ENCODE data around the gene IL11.
"Not testable (repeated sequence)": the region's sequence is repeated elsewhere in the genome, so short reads cannot be mapped to it uniquely, and the experiment has no call there.

IL11 gene

DNA sequence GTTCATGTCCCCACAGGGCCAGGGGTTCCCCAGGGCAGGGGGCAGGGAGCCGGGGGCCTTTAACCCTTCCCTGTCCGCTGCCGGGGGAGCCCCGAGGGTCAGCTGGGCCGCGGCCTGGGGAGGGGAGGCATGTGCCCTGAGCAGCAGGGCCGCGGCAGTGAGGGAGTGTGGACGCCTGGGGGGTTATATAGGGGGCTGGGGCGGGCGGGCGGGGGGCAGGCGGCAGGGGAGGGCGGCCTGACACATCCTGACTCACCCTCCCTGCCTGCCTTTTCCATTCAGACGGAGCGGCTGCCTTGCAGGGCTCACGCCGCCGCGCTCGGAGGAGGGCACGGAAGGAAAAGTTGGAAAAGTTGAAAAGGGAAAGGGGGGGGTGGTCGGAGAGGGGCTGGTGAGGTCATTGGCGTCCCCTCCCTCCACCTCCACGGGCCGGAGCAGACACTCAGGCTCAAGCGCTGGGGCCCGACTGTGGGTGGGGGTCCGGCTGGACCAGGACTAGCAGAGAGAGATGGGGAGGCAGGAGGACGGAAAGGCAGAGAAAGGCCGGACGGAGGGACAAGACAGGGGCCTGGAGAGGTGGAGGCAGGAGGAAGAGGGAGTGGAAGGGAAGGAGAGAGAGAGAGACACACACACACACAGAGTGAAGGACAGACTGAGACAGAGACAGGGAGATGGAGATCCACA lies at the start of gene IL11:
Gene IL11 (minus strand): TSS at position 159 of the 684 bp plus-strand sequence. CDS start 153 bp downstream, at position 6.
- DNase-seq, result no peak

- no peak for DNase-seq
Measured at GRCh38 chr19:55419624-55420236, 49.5 kb upstream of the IL11 start.

DNA sequence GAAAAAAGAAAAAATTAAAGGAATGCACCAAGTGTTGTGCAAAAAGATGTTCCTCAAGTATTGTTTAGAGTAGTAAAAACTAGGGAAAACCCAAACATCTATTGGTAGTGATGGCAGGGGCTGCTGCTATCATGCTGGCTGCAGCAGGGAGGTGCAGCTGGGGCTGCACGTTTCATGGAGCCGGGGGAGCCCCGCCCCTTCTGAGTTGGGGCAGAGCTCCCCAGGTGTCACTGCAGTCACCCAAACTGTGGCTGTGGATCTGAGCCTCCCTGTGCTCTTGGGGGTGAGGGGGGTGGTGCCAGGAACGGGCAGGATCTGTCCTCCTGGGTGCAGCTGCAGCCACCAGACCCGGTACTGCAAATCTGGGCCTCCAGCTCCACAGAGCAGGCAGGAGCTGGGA lies 48.8 kb upstream of the IL11 start:
- no peak for DNase-seq

GRCh38 chr19:55418185-55418584 lies 47.9 kb upstream of the IL11 start:
- no peak for DNase-seq

DNA sequence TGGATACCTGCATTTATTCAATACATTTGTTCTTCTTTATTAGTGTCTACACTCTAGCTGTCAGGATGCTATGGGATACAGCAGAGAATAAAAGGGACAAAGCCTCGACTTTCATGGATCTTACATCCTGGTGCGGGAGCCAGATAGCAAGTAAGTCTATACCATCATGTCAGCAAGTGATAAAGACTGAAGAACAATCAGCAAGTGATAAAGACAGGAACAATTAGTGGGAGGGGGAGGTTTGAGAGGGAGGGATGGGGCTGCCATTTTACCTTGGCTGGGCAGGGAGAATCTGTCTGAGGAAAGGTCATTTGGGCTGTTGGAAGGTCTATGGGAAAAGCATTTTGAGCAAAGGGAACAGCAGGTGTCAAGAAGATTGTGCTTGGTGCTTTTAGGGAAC lies 39.9 kb upstream of the IL11 start:
- no peak for DNase-seq

DNA sequence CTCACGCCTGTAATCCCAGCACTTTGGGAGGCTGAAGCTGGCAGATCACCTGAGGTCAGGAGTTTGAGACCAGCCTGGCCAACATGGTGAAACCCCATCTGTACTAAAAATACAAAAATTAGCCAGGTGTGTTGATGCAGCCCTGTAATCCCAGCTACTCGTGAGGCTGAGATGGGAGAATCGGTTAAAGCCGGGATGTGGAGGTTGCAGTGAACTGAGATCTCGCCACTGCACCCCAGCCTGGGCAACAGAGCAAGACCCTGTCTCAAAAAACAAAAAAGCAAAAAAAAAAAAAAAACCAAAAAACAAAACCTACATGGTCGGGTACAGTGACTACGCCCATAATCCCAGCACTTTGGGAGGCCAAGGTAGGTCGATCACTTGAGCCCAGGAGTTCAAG lies 38.9 kb upstream of the IL11 start:
- not testable (repeated sequence) for DNase-seq

DNA sequence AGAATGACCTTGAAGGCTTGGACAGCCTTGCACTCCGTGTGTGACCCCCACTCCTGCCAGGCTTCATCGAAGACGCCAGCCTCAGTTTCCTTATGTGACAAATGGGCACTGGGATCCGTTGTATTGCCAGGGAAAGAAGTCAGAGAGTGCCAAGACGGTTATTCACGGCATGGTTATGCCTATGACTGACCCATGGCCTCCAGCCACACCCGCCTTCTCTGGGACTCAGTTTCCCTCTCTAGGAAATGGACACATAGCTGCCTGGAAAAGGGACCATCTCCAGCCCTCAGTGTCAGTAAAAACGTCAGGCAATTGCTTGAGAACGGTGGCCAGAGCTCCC lies 38.2 kb upstream of the IL11 start:
- DNase-seq, result no peak

GRCh38 chr19:55407800-55408532 lies 37.7 kb upstream of the IL11 start:
- peak; percentile 99 for DNase-seq

- DNase-seq, result not testable (repeated sequence)
Measured at GRCh38 chr19:55407550-55407799, 37.2 kb upstream of the IL11 start, which contains the start of gene UBE2S. Gene UBE2S, minus strand, starts transcription at chr19:55407788. Its CDS starts 199 bp downstream, at chr19:55407589.

GRCh38 chr19:55406826-55407549 lies 36.7 kb upstream of the IL11 start:
- peak; percentile 76 for DNase-seq

DNA sequence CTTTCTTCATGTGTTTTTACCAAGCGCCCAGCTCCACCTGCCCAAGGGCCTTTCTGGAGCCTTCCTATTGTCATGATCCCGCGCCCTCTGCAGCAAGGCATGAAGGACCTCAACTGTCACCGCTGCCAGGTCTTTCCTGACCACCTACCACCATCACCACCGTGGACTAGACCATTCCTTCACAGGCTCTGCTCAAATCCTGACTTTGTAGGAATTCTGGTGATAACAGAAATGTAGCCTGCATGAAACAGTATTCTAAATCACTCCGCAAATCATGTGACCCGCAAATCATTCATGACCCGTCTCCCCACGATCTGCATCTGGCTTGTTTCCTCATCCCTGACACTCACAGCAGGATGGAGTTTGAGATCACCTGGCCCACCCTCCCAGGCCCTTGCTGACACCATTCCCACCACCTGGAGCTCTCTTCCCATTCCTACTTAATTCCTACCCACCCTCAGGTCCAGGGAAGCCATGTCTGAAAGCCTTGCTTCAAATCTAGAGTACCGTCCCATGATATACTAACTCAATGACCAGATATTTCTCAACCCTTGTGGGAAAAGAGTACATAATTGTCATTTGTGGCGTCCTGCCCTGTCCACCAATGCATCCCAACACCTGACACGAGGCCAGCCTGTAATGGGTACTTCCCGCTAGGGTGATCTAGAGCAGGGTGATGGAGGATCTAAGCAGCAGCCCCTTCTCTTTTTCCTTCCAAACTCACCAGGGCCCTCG lies 36.0 kb upstream of the IL11 start:
- no peak for DNase-seq

GRCh38 chr19:55405638-55406037 lies 35.4 kb upstream of the IL11 start:
- DNase-seq, result no peak

- no peak for DNase-seq
Measured at GRCh38 chr19:55402509-55402908, 32.2 kb upstream of the IL11 start.

DNA sequence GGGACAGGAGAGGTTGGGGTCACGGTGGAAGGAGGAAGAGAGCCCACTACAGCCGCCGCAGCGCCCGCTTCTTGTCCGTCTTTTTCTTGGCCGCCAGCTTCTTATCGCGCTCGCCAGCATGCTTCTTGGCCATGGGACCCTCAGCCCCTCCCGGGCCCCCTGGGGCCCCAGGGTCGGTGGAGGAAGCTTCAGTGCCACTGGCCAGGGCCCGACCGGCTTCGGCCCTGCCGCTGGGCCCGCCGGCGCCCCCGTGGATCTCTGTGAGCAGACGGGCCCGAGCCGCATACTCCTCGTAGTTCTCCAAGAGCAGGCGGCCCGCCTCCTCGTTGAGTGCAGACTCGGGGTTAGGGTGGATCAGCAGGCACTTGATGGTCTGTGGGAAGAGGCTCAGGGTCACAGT lies 31.1 kb upstream of the IL11 start:
- not testable (repeated sequence) for DNase-seq

GRCh38 chr19:55400281-55401087 lies 30.2 kb upstream of the IL11 start:
- DNase-seq, result no peak

DNA sequence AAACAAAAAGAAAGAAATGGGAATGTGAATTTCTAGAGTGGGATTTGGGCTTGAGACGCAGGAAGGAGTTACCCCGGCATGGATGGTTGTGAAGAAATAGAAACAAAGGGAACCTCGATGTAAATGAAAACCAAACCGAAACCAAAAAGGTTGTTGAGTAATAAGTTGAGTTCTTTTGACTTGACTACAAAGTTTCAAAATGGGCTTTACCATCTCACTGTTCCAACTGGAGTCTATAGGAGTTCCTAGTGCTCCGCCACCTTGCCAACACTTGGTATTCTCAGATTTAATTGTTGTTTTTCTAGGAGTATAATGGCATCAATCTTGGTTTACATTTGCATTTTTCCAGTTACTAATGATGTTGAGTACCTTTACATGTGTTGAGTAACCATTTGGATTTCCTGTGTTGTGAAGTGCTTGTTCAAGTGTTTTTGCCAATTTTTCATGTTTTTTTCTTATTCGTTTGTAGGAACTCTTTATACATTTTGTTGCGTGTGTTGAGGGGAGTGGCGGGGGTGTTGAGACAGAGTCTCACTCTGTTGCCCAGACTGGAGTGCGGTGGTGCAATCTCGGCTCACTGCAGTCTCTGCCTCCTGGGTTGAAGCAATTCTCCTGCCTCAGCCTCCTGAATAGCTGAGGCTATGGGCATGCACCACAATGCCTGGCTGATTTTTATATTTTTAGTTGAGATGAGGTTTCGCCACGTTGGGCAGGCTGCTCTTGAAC lies 28.1 kb upstream of the IL11 start:
- no peak for DNase-seq

GRCh38 chr19:55392820-55393761 lies 22.8 kb upstream of the IL11 start:
- DNase-seq, result no peak

- DNase-seq, result no peak
Measured at GRCh38 chr19:55391702-55392615, 21.7 kb upstream of the IL11 start.

DNA sequence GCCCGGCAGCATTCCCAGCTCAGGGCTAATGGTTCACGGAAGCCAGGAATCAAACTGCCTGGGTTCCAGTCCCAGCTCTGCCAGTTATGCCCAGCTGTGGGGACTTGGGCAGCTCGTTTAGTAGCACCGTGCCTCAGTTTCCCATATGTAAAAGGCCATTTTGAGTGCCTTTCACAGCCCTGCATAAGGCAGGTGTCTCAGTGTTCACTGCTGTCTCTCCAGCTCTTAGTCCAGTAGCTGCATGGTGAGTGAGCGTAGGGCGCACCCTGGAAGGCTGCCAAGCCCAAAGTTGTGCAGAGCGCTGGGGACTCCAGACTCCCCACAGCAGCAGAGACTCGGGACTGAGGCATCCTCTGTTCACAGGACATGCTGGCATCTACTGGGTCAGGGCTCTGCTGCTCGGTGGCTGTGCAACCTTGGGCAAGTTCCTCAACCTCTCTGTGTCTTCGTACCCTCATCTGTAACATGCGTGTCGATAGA lies 21.0 kb upstream of the IL11 start:
- DNase-seq, result no peak
